ENCODE data around the gene PXDC1. TPM values are rescaled to one million over a fixed set of nuclear protein-coding genes. Genes with fewer than 3 reads are reported as not detected.

PXDC1 gene
- total RNA-seq, 1 experiment from 2014 or later = 30.8 TPM

DNA sequence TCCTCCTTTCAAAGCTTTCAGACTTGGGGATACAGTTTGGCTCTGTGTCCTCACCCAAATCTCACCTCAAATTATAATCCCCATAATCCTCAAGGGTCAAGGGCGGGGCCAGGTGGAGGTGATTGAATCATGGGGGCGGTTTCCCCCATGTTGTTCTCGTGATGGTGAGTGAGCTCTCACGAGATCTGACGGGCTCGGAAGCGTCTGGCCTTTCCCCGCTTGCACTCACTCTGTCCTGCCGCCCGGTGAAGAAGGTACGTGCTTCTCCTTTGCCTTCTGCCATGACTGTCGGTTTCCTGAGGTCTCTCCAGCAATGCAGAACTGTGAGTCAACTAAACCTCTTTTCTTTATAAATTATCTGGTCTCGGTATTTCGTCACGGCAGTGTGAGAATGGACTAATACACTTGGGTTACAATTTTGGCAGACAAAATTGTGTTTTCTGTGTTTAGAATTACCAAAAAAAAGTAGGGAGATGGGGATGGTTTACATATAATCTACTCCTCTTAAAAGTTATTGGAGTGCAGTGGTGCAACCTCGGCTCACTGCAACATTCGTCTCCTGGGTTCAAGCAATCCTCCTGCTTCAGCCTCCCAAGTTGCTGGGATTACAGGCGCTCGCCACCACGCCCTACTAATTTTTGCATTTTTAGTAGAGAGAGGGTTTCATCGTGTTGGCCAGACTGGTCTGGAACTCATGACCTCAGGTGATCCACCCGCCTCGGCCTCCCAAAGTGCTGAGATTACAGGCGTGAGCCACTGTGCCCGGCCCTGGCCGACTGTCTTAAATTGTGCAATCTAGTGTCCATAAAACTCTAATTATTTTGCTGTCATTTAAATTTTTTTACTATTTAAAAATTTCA is 33.6 kb upstream of the PXDC1 start:
- CTCF ChIA-PET = no interaction called here
- DNase-seq = no peak
- no peaks in the 10 kb centered on the region for H3K27me3 ChIP-seq (ENCODE audit: insufficient read depth, low read depth)
- intact Hi-C loops (cut with micrococcal nuclease; ENCODE audit: unreplicated experiment) = no loop called here
- H3F3A ChIP-seq (ENCODE audit: insufficient read depth, low read depth) = peaks cover 15% of the 10 kb centered on the region; the same call in 1 of the 2 replicates
- no peak overlapping the region for H3K27ac ChIP-seq
- no peaks in the 10 kb centered on the region for H3K36me3 ChIP-seq (ENCODE audit: low read depth)
- peaks cover 29% of the 10 kb centered on the region for H3K4me1 ChIP-seq (replicated peaks; ENCODE audit: insufficient read depth)
- no peak overlapping the region for H3K4me2 ChIP-seq
- no peaks in the 10 kb centered on the region for H4K20me1 ChIP-seq (ENCODE audit: insufficient read depth)
- no peak overlapping the region for H3K4me3 ChIP-seq
- BruUV-seq (replicated peaks) = no TSS peak
- no peak overlapping the region for H2AFZ ChIP-seq
- H3K9me3 ChIP-seq (ENCODE audit: insufficient read depth, low read depth) = no peaks in the 10 kb centered on the region
- POLR2A ChIA-PET (ENCODE audit: unreplicated experiment) = no interaction called here
- H3K9me2 ChIP-seq (ENCODE audit: insufficient read depth) = no peaks in the 10 kb centered on the region
- H3K79me2 ChIP-seq (ENCODE audit: low read depth) = no peaks in the 10 kb centered on the region
- TF ChIP-seq CTCF (conservative IDR thresholded peaks at IDR 0.05) (no peak), EZH2 (IDR thresholded peaks at IDR 0.05; ENCODE audit: low read depth) (no peak)

DNA sequence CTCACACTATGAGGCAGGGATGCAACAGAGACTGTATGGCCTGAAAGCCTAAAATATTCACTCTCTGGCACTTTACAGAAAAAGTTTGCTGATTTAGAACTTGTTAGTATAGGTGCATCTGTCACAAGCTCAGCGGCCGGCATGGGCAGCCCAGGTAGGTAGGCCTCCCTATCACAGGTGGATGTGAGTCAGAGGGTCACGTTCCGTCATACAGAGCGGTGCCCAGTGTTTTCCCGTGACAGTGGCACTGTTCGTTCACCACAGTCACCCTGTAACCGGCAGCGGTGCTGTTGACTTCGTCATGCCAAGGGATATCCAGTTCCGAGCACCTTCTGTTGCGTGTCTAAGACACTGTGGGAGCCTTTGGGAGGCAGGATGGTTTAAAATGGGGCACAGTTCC is 32.9 kb upstream of the PXDC1 start:
- Histone ChIP-seq H2AFZ (no peak overlapping the region), H3K27ac (no peak overlapping the region), H3K9me3 (ENCODE audit: insufficient read depth, low read depth) (no peaks in the 10 kb centered on the region), H3K27me3 (ENCODE audit: insufficient read depth, low read depth) (no peaks in the 10 kb centered on the region), H3K79me2 (ENCODE audit: low read depth) (no peaks in the 10 kb centered on the region), H3K4me3 (no peak overlapping the region), H4K20me1 (ENCODE audit: insufficient read depth) (no peaks in the 10 kb centered on the region), H3K4me1 (replicated peaks; ENCODE audit: insufficient read depth) (peaks cover 22% of the 10 kb centered on the region), H3F3A (ENCODE audit: insufficient read depth, low read depth) (peaks cover 15% of the 10 kb centered on the region; the same call in 1 of the 2 replicates), H3K4me2 (no peak overlapping the region), H3K36me3 (ENCODE audit: low read depth) (no peaks in the 10 kb centered on the region), H3K9me2 (ENCODE audit: insufficient read depth) (no peaks in the 10 kb centered on the region)
- no TSS peak for BruUV-seq (replicated peaks)
- no peak for TF ChIP-seq EZH2 (IDR thresholded peaks at IDR 0.05; ENCODE audit: low read depth)
- TF ChIP-seq CTCF (conservative IDR thresholded peaks at IDR 0.05) = no peak
- DNase-seq = no peak
- ChIA-PET CTCF (no interaction called here), POLR2A (ENCODE audit: unreplicated experiment) (no interaction called here)
- intact Hi-C loops (cut with micrococcal nuclease; ENCODE audit: unreplicated experiment) = no loop called here

GRCh38 chr6:3782876-3783832 is 31.6 kb upstream of the PXDC1 start:
- H2AFZ ChIP-seq = no peak overlapping the region
- H3K79me2 ChIP-seq (ENCODE audit: low read depth) = no peaks in the 10 kb centered on the region
- peaks cover 13% of the 10 kb centered on the region for H3K4me1 ChIP-seq (replicated peaks; ENCODE audit: insufficient read depth)
- no peak for TF ChIP-seq CTCF (conservative IDR thresholded peaks at IDR 0.05)
- TF ChIP-seq EZH2 (IDR thresholded peaks at IDR 0.05; ENCODE audit: low read depth) = no peak
- DNase-seq = no peak
- no peak overlapping the region for H3K4me3 ChIP-seq
- ChIA-PET CTCF (interaction anchor here (0.6 kb wide), 1 partner anchor 174 kb away, joined by 3 read pairs; no protein-coding TSS in a partner anchor), POLR2A (ENCODE audit: unreplicated experiment) (no interaction called here)
- no peaks in the 10 kb centered on the region for H3K36me3 ChIP-seq (ENCODE audit: low read depth)
- peaks cover 15% of the 10 kb centered on the region; the same call in 1 of the 2 replicates for H3F3A ChIP-seq (ENCODE audit: insufficient read depth, low read depth)
- no peaks in the 10 kb centered on the region for H4K20me1 ChIP-seq (ENCODE audit: insufficient read depth)
- H3K27ac ChIP-seq = no peak overlapping the region
- BruUV-seq (replicated peaks) = no TSS peak
- intact Hi-C loops (cut with micrococcal nuclease; ENCODE audit: unreplicated experiment) = no loop called here
- no peaks in the 10 kb centered on the region for H3K27me3 ChIP-seq (ENCODE audit: insufficient read depth, low read depth)
- H3K9me3 ChIP-seq (ENCODE audit: insufficient read depth, low read depth) = no peaks in the 10 kb centered on the region
- H3K4me2 ChIP-seq = no peak overlapping the region
- no peaks in the 10 kb centered on the region for H3K9me2 ChIP-seq (ENCODE audit: insufficient read depth)
